GM21825 (cell line): ENCODE measurements around the gene DNAJB7.
"Not testable (repeated sequence)": the region's sequence is repeated elsewhere in the genome, so short reads cannot be mapped to it uniquely, and the experiment has no call there.

Experiments used
- ATAC-seq: cut with Tn5 transposase; IDR thresholded peaks from one replicate; pipeline ENCODE4 v1.9.1; 2021; ENCODE audit warnings: mild to moderate bottlenecking, moderate library complexity; ENCODE audit not compliant: unreplicated experiment

DNAJB7 gene

DNA sequence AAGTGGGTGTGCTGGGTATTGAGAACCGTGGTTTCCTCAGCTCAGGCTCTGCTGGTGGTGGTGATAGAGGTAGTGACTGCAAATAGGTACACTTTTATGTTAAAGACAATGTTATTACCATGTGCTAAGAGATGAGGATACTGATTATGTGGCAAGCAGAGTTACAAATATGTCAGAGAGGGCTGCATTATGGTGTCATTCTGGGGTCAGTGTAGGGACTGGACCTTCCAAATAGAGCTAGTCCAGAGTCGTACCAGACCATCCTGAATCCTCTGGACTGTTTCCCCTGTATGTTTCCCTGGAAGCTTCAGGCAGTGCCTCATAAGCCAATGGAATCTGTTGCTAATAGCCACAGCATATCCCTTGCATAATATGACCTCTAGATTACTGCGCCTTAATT is at the start of gene DNAJB7:
Gene DNAJB7 (minus strand): TSS at position 101 of the 400 bp plus-strand sequence. CDS start 119 bp downstream, outside the sequence.
- ATAC-seq, result no peak

DNA sequence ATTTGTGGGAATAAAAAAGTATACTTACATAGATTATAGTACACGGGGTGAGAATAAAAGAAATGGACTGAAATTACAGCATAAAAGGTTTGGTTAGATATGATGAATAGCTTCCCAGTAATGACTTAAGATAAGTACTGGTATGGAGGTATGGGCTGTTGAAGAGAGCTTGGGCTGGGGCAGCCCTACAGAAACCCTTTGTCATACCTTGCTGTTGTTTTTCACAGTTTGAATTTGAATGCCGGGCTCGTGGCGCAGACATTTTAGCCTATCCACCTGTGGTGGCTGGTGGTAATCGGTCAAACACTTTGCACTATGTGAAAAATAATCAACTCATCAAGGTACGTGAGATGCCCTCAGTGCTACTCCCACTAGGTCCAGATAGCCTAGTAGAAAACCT is 47.0 kb upstream of the DNAJB7 start:
- ATAC-seq, result no peak

GRCh38 chr22:40904101-40904500 is 42.2 kb upstream of the DNAJB7 start:
- no peak for ATAC-seq

DNA sequence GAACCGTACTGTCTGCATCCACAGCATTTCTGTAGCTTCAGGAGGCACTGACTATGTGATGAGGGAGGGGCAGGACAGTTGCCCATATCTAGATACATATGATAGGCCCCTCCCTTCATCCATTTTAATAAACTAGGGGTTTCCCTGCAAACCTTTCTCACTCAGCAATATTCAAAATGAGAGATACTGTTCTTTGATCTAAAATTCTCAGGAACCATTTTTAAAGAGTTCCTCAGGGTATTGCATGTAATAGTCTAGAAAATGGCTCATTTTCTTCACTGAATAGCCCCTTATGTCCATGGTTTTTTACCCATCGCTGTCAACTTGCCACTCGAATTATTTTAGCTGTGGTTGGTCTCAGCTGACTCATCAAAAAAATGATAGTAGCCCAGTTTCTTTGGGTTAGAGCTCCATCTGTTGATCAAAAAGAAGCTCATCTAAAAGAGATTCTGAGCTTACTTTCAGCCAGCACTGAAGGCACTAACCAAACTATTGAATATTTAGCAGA is 37.0 kb upstream of the DNAJB7 start:
- ATAC-seq, result no peak

DNA sequence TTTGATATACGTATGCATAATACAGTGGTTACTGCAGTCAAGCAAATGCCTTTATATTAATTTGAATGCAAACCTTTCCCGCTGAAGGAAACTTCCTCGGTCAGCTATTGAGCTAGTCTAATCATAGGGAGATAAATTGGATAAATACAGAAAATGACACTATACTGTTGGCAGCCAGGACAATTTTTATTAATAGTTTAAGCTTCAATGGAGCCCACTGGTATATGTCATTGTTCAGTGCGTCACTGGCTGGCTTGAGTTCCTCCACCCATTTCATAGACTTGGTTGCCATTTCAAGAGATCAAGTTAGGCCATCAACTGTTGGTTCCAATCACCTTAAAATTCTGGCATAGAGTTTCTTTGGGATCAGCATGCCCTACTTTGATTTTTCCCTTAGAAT is 32.5 kb upstream of the DNAJB7 start:
- no peak for ATAC-seq

GRCh38 chr22:40890881-40891280 is 29.0 kb upstream of the DNAJB7 start:
- ATAC-seq, result no peak

DNA sequence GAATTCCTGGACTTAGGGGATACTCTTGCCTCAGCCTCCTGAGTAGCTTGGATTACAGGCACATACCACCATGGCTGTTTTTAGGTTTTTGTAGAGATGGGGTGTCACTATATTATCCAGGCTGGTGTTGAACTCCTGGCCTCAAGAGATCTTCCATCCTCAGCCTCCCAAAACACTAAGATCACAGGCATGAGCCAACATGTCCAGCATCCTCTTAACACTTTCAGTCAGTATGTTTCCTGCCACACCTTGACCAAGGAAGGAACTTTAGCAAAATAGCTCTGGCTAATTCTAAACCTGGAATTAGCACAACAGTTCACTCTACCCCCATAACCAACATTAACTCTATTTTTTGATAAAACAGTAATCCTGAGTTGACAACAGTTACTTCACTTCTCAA is 27.2 kb upstream of the DNAJB7 start:
- no peak for ATAC-seq

- ATAC-seq, result no peak
Observed at GRCh38 chr22:40878922-40879321, 17.0 kb upstream of the DNAJB7 start.

- no peak for ATAC-seq
Observed at GRCh38 chr22:40877488-40877887, 15.6 kb upstream of the DNAJB7 start.

DNA sequence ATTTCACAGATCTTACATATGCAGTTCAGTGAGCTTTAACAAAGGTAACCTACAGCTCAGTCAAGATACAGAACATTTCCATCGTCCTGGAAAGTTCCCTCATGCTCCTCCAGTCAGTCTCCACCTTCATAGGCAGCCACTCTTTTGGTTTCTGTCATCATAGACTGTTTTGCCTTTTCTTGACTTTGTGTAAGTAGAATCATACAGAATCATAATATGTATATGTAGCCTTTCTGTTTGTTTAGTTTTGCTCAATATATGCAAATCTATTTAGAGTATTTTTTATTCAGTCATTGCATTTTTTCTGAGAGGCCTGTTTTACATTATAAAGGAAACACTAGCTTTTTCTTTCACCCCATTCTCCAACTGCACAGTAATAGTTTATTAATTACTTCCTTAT is 15.0 kb upstream of the DNAJB7 start:
- ATAC-seq, result no peak

GRCh38 chr22:40875111-40875510 is 13.2 kb upstream of the DNAJB7 start:
- ATAC-seq, result no peak

DNA sequence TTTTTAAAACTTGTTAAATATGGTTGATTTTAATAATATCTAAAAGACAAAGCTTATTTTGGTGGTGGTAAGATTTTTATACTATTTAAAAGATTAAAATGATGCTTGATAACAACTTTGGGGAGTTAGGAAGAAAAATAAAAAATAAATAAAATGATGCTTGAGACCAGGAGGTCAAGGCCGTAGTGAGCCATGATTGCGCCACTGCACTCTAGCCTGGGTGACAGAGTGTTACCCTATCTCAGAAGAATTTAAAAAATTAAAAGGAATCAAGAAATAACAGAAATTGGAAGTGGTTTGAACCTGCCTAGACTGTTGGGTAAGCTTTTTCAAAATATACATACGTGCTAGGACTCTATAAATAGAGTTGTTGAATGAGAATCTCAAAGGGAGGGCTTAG is 12.1 kb upstream of the DNAJB7 start:
- no peak for ATAC-seq

- not testable (repeated sequence) for ATAC-seq
Observed at GRCh38 chr22:40868379-40868778, 6.5 kb upstream of the DNAJB7 start.

- no peak for ATAC-seq
Observed at GRCh38 chr22:40867109-40867508, 5.2 kb upstream of the DNAJB7 start.

DNA sequence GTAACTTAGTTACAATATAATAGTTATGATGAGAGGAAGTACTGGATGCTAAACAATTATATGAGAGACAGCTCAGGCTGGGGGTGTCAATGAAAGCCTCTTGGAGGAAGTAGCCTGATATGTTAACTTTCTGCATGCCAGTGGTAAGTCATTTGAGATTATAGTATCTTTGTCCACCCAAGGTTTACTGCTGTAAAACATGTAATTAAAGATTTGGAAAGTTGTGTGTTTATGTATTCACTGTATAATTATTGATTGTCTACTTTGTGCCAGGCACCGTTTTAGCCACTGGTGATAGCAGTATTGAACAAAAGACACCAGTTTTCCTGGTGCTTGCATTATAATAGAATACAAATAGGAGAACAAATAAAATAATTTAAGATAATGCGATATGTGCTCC is 624 bp upstream of the DNAJB7 start:
- no peak for ATAC-seq

DNA sequence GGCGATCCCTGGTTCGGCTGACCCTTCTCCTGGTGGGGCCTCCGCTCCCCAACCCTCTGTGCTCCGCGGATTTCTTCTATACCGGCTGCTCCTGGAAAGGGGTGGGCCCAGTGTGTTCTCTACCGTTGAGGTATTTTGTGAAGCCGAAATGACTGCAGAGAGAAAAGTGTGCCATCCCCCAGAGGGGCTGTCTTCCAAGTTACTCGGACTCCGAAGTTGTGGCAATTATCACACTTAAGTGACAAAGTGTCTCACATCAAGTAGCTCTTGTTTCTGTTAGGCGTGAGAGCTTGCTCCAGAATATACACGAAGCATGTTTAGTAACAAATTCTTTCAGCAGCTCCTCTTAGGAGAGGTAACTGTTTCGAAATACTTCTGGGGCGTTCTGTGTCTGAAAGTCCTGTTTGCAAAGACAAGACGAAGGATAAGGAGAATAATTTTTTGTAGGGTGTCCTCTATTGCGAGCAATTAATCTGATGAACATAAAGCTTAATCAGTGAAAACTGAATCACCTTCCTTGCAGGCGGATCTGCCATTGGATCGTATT is 4.5 kb downstream of the DNAJB7 start:
- ATAC-seq, result peak; percentile 15

- peak; percentile 77 for ATAC-seq
Observed at GRCh38 chr22:40856513-40857308, 5.2 kb downstream of the DNAJB7 start, which contains the start of the genes ST13 and XPNPEP3. TSS of gene ST13 (minus strand) at chr22:40856639. CDS start at chr22:40856540, 99 bp downstream. TSS of gene XPNPEP3 (plus strand) at chr22:40857148. CDS start at chr22:40857182, 34 bp downstream.

- peak; percentile 22 for ATAC-seq
Observed at GRCh38 chr22:40855979-40856512, 5.9 kb downstream of the DNAJB7 start.

DNA sequence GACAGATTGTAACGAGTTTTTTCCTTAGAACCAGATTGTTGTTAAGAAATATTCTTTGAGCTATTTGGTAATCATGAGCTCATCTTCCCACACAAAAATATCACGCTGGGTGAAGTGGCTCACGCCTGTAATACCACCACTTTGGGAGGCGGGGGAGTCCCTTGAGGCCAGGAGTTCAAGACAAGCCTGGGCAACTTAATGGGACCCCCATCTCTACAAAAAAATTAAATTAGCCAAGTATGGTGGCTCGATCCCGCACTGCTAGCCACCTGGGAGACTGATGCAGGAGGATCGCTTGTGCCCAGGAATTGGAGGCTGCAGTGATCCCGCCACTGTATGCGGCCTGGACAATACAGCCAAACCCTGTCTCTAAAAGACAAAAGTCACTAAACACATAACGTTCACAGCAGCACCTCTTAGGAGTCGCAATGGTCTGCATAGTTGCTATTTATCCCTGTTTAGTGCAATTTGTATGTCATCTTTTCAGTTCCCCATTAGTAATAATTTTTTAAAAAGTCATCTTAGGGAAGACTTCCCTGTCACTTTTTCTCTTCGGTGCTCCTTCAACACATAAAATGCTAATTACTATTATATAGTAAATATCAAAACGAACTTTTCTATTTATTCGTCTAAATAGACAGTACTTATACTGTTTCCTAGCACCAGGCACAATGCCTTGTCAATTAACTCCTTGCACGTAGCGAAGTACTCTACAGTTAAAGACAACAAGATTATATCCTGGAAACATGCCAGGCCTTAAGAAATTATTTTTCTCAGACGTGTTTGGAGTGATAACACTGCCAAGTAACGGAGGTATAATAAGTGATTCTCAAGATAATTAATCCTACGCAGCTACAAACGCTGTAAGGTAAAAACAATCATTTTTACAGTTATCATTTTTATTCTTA is 6.6 kb downstream of the DNAJB7 start:
- ATAC-seq, result no peak

DNA sequence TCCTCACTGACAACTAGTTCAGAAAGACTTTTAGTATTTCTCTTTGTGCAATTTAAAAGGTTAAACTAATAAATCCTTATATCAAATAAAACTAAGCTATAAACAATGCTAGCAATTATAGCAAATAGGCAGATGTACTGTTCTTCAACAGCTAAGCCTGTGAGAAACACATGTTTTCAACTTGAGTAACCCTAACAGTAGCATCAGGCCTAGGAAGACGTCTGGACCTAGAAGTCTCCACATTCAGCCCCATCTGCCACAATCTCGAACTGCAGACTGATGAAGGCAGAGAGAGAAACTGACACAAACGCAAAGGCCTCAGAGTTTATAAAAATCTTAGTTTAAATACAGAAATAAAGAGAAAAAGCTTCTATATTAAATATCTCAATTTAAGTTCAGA is 8.0 kb downstream of the DNAJB7 start:
- ATAC-seq, result no peak

- no peak for ATAC-seq
Observed at GRCh38 chr22:40853333-40853732, 8.6 kb downstream of the DNAJB7 start.
